ENCODE data around the gene EPO.

EPO gene

DNA sequence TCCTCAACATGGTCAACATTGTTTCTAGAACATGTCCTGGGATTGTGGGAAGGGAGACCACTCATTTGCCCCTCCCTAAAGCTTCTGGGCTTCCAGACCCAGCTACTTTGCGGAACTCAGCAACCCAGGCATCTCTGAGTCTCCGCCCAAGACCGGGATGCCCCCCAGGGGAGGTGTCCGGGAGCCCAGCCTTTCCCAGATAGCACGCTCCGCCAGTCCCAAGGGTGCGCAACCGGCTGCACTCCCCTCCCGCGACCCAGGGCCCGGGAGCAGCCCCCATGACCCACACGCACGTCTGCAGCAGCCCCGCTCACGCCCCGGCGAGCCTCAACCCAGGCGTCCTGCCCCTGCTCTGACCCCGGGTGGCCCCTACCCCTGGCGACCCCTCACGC is at the start of gene EPO:
EPO (plus strand) TSS at position 190 of the 392 bp plus-strand sequence. CDS start 513 bp downstream, outside the sequence.
- DNase-seq, result no peak
- in situ Hi-C loops (cut with MboI; ENCODE audit: low pct_unique_long_range_greater_than_20kb, low sequenced_read_pairs), result no loop called here

- no peak for DNase-seq
- in situ Hi-C loops (cut with MboI; ENCODE audit: low pct_unique_long_range_greater_than_20kb, low sequenced_read_pairs), result no loop called here
These were observed 48.6 kb upstream of the EPO start for GRCh38 chr7:100671353-100672327.

GRCh38 chr7:100673302-100673941 is 46.8 kb upstream of the EPO start, which contains the start of gene GNB2:
TSS of gene GNB2 (plus strand) at chr7:100673740. CDS start at chr7:100676266, 2,526 bp downstream.
- in situ Hi-C loops (cut with MboI; ENCODE audit: low pct_unique_long_range_greater_than_20kb, low sequenced_read_pairs), result no loop called here
- DNase-seq, result peak; percentile 100

- peak; percentile 51 for DNase-seq
- in situ Hi-C loops (cut with MboI; ENCODE audit: low pct_unique_long_range_greater_than_20kb, low sequenced_read_pairs), result no loop called here
These were observed 46.3 kb upstream of the EPO start for GRCh38 chr7:100673942-100674410.

- in situ Hi-C loops (cut with MboI; ENCODE audit: low pct_unique_long_range_greater_than_20kb, low sequenced_read_pairs), result no loop called here
- DNase-seq, result no peak
These were observed 45.7 kb upstream of the EPO start for GRCh38 chr7:100674411-100675104.

- DNase-seq, result no peak
- in situ Hi-C loops (cut with MboI; ENCODE audit: low pct_unique_long_range_greater_than_20kb, low sequenced_read_pairs), result no loop called here
These were observed 45.2 kb upstream of the EPO start for GRCh38 chr7:100675105-100675451.

DNA sequence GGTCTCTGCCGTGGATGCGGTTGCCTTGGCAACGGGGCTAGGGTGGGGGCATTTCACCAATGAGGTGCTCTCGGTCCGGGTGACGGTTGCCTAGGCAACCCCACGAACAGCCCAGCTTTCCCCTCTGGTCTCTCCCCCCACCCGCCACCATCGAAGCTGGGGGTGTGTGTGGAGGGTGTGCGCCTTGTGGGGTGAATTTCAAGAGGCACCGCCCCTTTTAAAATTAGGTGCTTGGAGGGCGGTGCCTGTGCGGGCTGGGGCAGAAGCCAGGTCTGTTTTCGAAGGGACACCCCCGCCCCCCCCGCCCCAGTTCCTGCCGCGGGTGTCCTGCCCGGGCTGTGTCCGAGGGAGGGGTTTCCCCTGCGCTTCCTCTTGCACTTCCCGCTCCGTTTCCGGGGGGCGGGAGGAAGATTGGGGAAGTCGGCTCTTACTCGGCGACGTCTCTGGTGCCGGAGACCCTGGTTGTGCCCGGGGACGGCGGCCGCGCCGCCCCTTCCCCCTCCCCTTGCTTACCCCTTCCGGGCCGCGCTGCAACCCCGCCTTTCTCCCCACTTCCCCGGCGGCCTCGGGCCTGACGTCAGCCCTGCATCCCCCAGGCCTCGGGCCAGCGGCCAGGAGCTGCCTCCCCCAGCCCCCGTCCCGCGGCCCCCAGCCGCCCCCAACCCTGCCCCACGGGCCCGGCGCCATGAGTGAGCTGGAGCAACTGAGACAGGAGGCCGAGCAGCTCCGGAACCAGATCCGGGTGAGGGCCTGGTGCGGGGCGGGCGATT is 44.5 kb upstream of the EPO start:
- in situ Hi-C loops (cut with MboI; ENCODE audit: low pct_unique_long_range_greater_than_20kb, low sequenced_read_pairs), result no loop called here
- peak; percentile 64 for DNase-seq

DNA sequence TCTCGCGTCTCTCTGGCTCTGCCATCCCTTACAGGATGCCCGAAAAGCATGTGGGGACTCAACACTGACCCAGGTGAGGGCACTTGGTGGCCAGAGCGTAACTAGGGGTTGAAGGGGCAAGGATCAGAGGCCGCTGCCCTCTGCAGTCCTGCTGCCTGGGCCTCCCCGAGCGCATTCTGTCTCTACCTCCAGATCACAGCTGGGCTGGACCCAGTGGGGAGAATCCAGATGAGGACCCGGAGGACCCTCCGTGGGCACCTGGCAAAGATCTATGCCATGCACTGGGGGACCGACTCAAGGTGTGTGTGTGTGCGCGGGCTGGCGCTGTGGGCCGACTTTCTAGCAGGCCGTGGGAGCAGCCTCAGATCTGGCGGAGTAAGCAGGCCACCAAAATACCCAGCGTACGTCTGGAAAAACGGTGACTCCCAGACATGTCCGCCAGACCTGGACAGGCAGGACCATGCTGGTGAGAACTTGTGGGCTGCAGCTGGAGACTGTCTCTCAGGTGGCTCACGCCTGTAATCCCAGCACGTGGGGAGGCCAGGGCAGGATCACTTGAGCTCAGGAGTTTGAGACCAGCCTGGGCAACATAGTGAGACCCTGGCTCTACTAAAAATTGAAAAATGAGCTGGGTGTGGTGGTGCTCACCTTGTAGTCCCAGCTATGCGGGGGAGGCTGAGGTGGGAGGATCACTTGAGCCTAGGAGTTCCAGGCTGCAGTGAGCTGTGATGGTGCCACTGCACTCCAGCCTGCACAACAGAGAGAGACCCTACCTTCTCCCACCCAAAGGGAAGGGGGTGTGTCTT is 43.6 kb upstream of the EPO start:
- in situ Hi-C loops (cut with MboI; ENCODE audit: low pct_unique_long_range_greater_than_20kb, low sequenced_read_pairs), result no loop called here
- DNase-seq, result no peak

GRCh38 chr7:100677308-100678267 is 42.7 kb upstream of the EPO start:
- DNase-seq, result no peak
- in situ Hi-C loops (cut with MboI; ENCODE audit: low pct_unique_long_range_greater_than_20kb, low sequenced_read_pairs), result no loop called here

DNA sequence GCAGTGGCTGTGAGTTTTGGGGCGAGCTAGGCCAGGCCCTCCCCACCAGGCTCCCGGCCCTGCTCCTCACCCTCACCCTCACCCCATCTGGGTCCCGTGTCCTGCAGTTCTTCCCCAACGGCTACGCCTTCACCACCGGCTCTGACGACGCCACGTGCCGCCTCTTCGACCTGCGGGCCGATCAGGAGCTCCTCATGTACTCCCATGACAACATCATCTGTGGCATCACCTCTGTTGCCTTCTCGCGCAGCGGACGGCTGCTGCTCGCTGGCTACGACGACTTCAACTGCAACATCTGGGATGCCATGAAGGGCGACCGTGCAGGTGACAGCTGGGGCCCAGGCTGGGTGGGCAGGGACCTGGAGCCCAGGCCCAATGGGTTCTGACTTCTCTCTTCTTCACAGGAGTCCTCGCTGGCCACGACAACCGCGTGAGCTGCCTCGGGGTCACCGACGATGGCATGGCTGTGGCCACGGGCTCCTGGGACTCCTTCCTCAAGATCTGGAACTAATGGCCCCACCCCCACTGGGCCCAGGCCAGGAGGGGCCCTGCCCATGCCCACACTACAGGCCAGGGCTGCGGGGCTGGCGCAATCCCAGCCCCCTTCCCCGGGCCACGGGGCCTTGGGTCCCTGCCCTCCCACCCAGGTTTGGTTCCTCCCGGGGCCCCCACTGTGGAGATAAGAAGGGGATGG is 41.8 kb upstream of the EPO start:
- DNase-seq, result no peak
- in situ Hi-C loops (cut with MboI; ENCODE audit: low pct_unique_long_range_greater_than_20kb, low sequenced_read_pairs), result no loop called here

DNA sequence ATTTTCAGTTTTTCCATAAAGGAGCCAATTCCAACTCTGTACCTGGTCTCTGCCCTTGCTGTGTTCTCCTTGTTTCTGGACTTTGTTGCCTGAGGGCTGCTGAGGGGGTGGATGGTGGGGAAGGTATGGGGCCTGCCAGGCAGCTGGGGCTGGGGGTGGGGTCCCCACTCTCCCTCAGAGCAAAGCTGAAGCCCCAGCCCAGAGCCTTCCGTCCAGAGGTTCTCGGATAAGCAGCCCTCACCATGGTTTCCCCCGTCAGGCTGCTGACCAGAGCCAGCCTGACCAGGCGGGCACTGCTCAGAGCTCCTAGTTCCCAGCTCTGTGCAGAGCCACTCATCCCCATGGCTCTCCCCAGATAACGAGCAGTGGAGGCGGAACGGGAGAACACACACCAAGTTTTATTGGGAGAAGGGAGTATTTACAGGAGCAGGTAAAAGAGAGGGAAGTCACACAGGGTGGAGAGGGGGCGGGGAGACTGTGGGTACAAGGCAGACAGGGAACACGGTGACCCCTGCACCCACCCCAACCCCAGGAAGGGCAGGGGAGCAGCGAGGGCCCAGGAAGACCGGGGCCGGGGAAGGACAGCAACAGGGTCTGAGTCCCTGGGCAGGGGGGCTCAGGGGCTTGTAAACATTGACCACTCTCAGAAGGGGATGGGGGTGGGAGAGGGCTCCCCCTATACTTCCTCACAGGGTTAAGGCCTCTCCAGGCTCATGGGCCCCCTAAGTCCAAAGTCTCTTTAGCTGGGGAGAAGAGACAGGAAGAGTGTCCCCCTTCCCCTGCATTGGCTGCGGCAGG is 40.9 kb upstream of the EPO start:
- no peak for DNase-seq

DNA sequence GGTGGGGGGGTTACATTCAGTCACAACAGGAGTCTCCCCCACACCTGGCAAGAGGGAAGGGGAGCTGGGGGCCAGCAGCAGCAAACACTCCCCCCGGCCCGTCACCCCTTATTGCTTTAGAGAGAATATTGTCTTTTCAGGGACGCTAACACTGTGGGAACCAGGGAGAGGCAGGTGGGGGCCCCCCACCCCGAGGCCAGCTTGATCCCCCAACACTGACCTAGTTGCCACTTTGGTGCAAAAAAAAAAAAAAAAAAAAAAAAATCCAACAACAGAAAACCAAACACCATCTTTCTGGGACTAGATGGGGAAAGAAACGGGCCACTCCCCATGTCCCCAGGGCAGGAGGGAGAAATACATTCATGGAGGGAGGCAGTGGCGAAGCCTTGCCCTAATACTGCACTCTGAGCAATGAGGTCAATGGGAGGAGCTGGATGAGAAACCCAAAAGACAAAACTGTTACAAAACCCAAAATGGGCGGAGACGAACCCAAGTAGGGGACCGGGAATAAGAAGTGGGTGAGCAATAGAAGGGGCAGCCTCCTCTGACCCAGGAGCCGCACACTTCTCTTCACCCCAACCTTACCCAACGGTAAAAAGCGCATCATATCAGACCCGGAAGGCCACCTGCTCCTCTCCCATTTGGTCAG is 40.2 kb upstream of the EPO start:
- in situ Hi-C loops (cut with MboI; ENCODE audit: low pct_unique_long_range_greater_than_20kb, low sequenced_read_pairs), result no loop called here
- DNase-seq, result no peak

More for the DNA sequence above, 40.9 kb upstream of the EPO start:
- in situ Hi-C loops (cut with MboI; ENCODE audit: low pct_unique_long_range_greater_than_20kb, low sequenced_read_pairs), result no loop called here

GRCh38 chr7:100680576-100681271 is 39.5 kb upstream of the EPO start:
- in situ Hi-C loops (cut with MboI; ENCODE audit: low pct_unique_long_range_greater_than_20kb, low sequenced_read_pairs), result no loop called here
- DNase-seq, result no peak

GRCh38 chr7:100681491-100682227 is 38.6 kb upstream of the EPO start:
- no peak for DNase-seq
- in situ Hi-C loops (cut with MboI; ENCODE audit: low pct_unique_long_range_greater_than_20kb, low sequenced_read_pairs), result no loop called here
